Tibial artery (tissue), 4 donors: ENCODE data around the gene SGTA.

Experiments used
- DNase-seq, 2 donors: peaks; one replicate each; pipeline ENCODE4 v3.0.0-alpha.2; 2019
- H3K27ac ChIP-seq, 2 donors: fragments of 200-600 bp; sonication (generic) in 1 of 2; 1 replicate in 1 of 2; 2 replicates in 1 of 2; pipeline ENCODE4 v1.5.1; 2018 to 2019; ENCODE audit warnings: mild to moderate bottlenecking in 1 of 2
- H3K27me3 ChIP-seq, 2 donors: fragments of 200-600 bp; sonication (generic) in 1 of 2; one replicate each; pipeline versions ENCODE4 v1.5.1 to v1.6.0; 2016 to 2019
- H3K36me3 ChIP-seq, 3 donors: fragments of 200-600 bp; sonication (generic) in 2 of 3; one replicate each; pipeline ENCODE4 v1.5.1; 2016 to 2019; ENCODE audit warnings: mild to moderate bottlenecking in 2 of 3
- H3K4me1 ChIP-seq, 4 donors: fragments of 200-600 bp; sonication (generic) in 2 of 4; 1 replicate in 3 of 4; 2 replicates in 1 of 4; pipeline ENCODE4 v1.5.1; 2016 to 2019
- H3K4me3 ChIP-seq, 2 donors: fragments of 200-600 bp; sonication (generic) in 1 of 2; 1 replicate in 1 of 2; 2 replicates in 1 of 2; pipeline ENCODE4 v1.5.1; 2018 to 2019; ENCODE audit warnings: mild to moderate bottlenecking in 2 of 2
- H3K9me3 ChIP-seq, 3 donors: fragments of 200-600 bp; sonication (generic) in 1 of 3; one replicate each; pipeline ENCODE4 v1.5.1; 2016 to 2019
- intact Hi-C: fragments of 100-400 bp; cut with DNase I; formaldehyde crosslinking; loops from one replicate; pipeline ENCODE4 v1.15.0; 2023; ENCODE audit warnings: low total_unique reads
- TF ChIP-seq, protein P1 (sequence below), 2 experiments: fragments of 200-600 bp in 1 of 2; fragments of 450-650 bp in 1 of 2; IDR thresholded peaks; one replicate each; pipeline ENCODE4 v1.5.1; 2017 to 2019; ENCODE audit warnings: antibody characterized with exemption in 2 of 2, mild to moderate bottlenecking in 1 of 2, moderate library complexity in 1 of 2

The SGTA gene

DNA sequence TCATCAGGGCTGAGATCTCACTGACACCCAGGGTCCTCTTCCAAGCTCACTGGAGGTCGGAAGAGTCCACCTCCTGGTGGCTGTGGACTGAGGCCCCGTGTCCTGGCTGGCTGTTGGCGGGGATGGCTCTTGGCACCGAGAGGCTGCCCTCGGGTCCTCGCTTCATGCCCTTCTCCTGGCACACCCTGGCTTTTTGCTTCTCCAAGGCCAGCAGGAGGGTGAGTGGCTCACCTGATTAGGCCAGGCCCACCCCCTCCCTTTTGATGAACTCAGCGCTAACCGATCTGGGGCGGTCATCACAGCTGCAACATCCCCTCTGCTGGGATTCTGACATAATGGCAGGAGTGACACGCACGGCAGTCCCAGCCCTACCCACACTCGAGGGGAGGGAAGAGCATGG lies 47.7 kb downstream of the SGTA start:
- Histone ChIP-seq H3K27ac (no peak overlapping the region), H3K4me1 (peaks cover 0 to 15% (median 12%) of the 10 kb centered on the region in 4 donors), H3K27me3 (peaks cover 0 to 1% of the 10 kb centered on the region in 2 donors), H3K4me3 (no peak overlapping the region), H3K9me3 (no peaks in the 10 kb centered on the region), H3K36me3 (peaks cover 13 to 58% (median 32%) of the 10 kb centered on the region in 3 donors)
- intact Hi-C loops, result no loop called here
- TF ChIP-seq, protein P1, sequence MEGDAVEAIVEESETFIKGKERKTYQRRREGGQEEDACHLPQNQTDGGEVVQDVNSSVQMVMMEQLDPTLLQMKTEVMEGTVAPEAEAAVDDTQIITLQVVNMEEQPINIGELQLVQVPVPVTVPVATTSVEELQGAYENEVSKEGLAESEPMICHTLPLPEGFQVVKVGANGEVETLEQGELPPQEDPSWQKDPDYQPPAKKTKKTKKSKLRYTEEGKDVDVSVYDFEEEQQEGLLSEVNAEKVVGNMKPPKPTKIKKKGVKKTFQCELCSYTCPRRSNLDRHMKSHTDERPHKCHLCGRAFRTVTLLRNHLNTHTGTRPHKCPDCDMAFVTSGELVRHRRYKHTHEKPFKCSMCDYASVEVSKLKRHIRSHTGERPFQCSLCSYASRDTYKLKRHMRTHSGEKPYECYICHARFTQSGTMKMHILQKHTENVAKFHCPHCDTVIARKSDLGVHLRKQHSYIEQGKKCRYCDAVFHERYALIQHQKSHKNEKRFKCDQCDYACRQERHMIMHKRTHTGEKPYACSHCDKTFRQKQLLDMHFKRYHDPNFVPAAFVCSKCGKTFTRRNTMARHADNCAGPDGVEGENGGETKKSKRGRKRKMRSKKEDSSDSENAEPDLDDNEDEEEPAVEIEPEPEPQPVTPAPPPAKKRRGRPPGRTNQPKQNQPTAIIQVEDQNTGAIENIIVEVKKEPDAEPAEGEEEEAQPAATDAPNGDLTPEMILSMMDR (IDR thresholded peaks at IDR 0.05), result no peak
- DNase-seq, result no peak

DNA sequence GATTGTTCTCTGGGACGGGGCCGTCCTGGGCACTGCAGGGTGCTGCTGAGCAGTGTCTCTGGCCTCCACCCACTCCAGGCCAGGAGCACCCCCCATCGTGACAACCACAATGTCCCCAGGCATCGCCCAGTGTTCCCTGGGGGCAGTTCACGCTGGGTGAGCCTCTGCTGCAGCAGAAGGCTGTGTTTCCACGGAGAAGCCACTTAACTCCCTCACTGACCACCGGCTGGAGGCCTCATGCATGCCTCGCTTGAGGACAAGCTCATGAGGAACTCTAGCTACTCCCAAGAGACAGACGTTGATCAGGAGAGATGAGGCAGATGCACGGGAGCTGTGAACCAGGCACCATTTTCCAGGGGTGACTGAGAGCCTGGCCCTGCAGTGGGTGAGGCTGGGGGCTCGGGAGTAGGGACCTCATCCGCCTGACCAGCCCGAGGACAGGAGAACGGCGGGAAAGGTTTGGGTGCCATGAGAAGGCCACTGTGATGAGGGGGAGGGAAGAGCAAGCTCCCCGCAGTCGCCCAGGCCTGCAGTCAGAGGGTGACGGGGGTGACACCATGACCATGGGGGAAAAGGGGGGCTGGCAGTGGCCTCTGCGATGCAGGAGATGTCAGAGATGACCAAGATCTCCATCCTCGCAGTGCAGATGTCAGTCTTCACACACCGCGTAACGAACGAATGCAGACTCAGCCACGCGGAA lies 48.3 kb downstream of the SGTA start:
- no peak for DNase-seq
- Histone ChIP-seq H3K27me3 (peaks cover 0 to 6% of the 10 kb centered on the region in 2 donors), H3K36me3 (peaks cover 13 to 58% (median 32%) of the 10 kb centered on the region in 3 donors), H3K4me1 (peaks cover 0 to 15% (median 12%) of the 10 kb centered on the region in 4 donors), H3K4me3 (no peak overlapping the region), H3K27ac (no peak overlapping the region), H3K9me3 (no peaks in the 10 kb centered on the region)
- TF ChIP-seq, protein P1 (IDR thresholded peaks at IDR 0.05), result no peak
- intact Hi-C loops, result no loop called here

DNA sequence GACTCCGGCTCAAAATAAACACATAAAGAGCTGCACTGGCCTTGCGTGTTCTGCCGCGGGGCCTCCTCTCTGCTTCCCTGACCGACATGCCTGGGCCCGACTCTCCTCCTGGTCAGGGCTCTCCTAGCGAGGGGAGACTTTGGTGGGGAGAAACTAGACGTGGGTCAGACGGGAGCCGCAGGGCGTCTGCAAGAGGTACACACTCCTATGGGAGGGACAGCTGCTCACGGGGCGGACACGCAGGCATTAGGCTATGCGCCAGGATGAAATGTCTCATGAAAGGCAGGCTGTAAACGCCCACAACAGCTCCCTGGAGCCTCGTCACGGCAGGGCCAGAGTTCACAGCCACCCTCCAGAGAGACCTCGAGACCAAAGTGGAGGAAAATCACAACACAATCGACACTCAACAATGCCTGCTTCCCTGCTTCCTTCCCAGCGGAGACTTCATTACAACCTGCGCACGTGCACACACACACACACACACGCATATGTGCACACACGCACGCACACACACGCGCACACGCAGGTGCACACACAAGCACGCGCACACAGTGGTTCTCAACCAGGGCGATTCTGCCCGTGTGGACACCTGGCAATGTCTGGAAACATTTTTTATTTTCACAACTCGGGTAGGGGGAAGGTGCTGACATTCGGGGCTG lies 49.0 kb downstream of the SGTA start:
- H3K27ac ChIP-seq, result no peak overlapping the region
- H3K4me3 ChIP-seq, result no peak overlapping the region
- intact Hi-C loops, result no loop called here
- DNase-seq, result no peak
- peaks cover 13 to 58% (median 32%) of the 10 kb centered on the region in 3 donors for H3K36me3 ChIP-seq
- peaks cover 0 to 10% (median 7%) of the 10 kb centered on the region in 4 donors for H3K4me1 ChIP-seq
- TF ChIP-seq, protein P1 (IDR thresholded peaks at IDR 0.05), result no peak
- H3K27me3 ChIP-seq, result peaks cover 0 to 8% of the 10 kb centered on the region in 2 donors
- no peaks in the 10 kb centered on the region for H3K9me3 ChIP-seq

DNA sequence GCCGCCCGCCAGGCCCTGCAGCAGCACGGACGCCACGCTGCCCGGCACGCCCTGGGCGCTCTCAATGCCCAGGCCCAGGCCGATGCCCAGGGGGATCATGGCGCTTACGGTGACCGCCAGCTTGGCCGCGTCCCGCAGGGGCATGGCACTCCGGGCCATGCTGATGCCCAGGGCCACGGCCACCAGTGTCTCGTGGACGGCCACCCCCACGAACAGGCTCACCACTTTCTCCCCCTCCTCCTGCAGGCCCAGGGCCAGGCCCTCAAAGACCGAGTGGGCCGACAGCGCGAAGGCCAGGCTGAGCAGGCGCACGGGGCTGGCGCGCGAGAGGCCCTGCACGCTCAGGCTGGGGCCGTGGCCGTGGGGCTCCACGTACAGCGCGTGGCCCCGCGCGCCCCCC lies 50.2 kb downstream of the SGTA start:
- TF ChIP-seq, protein P1 (IDR thresholded peaks at IDR 0.05), result no peak
- intact Hi-C loops, result no loop called here

DNA sequence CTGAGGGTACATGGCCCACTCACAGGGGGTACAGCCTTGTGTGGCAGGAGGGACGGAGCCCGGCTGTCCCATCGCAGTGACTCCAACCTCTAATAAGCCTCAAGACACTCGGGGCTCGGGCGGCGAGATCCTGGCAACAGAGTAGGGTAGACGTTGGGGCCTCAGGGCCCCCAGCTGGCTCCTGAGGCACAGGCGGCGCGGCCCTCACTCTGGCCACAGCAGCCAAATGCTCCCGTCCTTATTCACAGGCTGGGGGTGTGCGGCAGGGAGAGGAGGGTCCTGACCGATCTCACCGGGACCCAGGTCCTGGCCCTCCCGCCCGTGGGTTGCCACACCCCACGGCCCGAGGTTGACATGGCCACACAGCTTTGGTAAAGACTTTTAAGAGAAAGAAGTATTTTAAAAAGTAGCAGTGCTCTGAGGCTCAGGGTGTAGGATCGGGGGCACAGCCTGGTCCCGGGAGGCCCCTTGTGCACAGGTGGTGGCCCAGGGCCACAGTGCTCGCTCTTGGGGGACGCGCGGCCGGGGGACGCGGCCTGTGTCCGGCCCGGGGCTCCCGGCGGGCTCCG lies 50.8 kb downstream of the SGTA start:
- intact Hi-C loops, result no loop called here
- Histone ChIP-seq H3K36me3 (peaks cover 13 to 58% (median 32%) of the 10 kb centered on the region in 3 donors), H3K27ac (no peak overlapping the region), H3K4me3 (no peak overlapping the region), H3K9me3 (no peaks in the 10 kb centered on the region), H3K27me3 (peaks cover 0 to 25% of the 10 kb centered on the region in 2 donors), H3K4me1 (no peaks in the 10 kb centered on the region)
- no peak for DNase-seq
- TF ChIP-seq, protein P1 (IDR thresholded peaks at IDR 0.05), result no peak

More for the DNA sequence above, 50.2 kb downstream of the SGTA start:
- H3K27ac ChIP-seq, result no peak overlapping the region
- peaks cover 0 to 19% of the 10 kb centered on the region in 2 donors for H3K27me3 ChIP-seq
- H3K36me3 ChIP-seq, result peaks cover 13 to 58% (median 32%) of the 10 kb centered on the region in 3 donors
- no peaks in the 10 kb centered on the region for H3K4me1 ChIP-seq
- no peaks in the 10 kb centered on the region for H3K9me3 ChIP-seq
- no peak for DNase-seq
- no peak overlapping the region for H3K4me3 ChIP-seq
